GM19372 (cell line): ENCODE data around the gene AGBL1.

Experiments
- ATAC-seq: cut with Tn5 transposase; IDR thresholded peaks from one replicate; pipeline ENCODE4 v1.9.1; 2021; ENCODE audit warnings: mild to moderate bottlenecking, low read depth, moderate library complexity; ENCODE audit not compliant: unreplicated experiment

Gene AGBL1

DNA sequence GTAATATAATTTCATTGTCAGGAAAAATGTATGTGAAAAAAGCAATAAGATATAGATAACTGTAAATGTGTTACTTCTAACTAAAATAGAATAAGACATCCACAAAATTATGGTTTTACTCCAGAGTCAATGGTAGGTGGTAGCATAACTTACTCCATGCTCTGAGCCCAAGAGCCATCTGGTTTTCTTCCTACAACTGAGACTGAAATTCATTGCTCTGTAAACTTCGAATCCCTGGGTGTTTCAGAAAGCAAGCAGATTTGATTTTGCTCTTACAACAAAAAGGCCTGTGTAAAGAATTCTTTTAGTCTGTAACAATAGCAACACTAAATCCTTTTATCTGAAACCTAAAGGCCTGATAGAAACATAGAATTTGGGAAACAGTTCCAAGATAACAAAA lies 805.9 kb downstream of the AGBL1 start:
- no peak for ATAC-seq

DNA sequence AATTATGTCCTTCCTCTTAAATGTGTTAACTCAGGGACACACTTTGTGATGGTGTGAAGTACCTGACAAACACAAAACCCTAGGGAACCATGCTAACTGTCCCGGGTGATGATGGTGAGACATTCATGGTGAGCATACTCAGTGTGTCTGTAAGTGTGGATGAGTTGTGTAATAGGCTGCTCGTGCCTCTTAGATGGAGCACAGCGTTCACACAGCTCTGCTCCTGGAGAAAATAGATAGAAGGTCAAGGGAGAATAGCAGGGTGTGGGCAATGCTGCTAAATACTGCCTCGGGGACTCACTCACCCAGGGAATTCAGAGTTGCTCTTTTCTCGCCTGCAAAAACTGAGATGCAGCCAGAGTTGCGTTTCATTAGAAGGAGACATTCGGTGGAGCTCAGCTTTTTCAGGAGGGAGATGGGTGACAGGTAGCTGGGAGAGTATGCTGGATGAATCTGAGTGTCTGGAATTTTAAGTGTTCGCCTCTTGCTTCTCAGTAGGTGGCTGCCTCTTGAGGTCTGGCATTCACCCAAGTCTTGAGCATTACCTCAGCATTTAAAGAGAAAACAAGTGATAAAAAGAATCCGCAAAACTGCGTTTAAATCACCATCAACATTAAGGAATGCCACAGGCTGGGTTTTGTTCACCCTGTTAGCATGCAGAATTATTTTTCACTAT lies 813.2 kb downstream of the AGBL1 start:
- no peak for ATAC-seq

DNA sequence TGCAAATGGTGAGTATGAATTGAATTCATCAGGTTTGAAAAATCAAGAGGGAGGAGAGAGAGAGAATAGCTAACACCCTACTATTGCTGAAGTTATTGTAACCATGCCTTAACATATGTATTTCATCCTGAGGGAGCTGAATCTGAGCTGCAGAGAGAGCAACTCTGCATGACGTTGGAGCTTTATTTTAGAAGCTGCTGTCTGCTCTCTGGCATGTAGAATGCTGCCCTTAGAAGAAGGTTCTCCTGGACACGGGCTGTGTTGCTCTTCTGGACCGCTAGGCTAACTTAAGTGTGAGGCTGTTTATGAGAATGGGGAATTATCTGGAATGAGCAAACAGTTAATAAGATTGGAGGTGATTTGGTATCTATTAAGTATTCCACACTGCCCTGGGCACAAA lies 814.6 kb downstream of the AGBL1 start:
- ATAC-seq: no peak

DNA sequence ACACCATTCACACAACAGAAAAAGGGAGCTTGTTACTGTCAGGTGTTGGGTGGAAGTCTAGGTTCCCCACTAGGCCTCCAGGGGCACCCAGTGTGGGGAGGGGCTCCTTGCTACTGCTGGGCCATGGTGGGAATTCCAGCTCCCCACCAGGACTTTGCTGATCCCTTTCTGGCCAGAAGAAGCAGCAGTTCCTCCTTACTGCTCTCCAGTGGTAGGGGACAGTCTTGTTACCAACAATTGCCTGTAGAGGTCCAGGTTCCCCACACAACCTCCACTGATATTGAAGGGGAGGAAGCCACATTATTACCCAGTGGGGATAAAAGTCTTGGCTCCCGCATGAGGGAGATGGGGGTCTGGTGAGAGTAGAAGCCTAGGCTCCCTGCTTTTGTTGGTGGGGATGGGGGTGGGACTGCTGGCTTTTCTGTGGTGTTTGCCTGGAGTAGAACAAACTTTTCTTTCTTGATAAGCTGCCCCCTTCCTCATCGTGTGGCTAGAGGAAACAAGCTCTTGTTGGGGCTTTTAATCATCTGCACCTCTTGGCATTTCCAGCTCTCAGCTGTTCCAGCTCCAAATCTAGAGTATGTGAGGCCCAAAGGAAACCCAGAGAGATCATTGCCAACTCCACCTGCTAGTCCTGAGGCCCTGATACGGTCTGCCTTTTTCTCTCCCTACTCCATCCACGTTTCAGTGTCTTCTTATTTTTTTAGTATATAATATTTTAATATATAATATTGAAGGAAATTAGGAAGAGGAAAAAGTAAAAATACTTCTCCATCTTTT lies 824.2 kb downstream of the AGBL1 start:
- ATAC-seq: no peak

DNA sequence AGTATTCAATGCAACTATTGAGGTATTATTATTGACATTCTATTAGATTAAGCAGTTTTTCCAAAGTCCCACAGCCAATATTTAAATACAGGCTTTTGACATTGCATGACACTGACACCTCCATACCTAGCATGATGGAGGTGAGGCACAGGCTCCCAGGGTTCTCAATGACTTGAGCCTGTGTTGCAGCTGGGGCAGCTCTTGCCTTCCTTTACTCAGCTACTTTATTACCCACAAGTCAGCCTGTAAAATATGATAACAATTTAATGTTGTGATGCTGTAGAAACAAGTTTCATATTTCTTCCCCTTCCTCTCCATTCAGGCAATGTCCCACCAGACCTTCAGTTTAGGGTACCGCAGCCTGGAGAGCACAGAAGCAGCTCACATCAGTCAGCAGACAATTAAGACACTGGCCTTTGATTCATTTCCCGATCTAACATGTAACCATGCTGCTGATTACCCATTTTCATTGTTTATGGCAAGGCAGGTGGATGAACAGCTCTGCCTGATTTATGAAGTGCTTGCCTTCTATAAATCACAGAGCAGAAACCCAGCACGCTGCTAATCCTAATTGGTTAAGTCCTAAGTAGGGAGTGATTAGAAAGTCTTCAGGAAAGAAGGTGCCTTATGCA lies 826.1 kb downstream of the AGBL1 start:
- ATAC-seq: no peak

- ATAC-seq: no peak
Measured at GRCh38 chr15:86906376-86906775, 826.7 kb downstream of the AGBL1 start.

GRCh38 chr15:86911022-86911421 lies 831.4 kb downstream of the AGBL1 start:
- no peak for ATAC-seq

GRCh38 chr15:86912661-86913060 lies 833.0 kb downstream of the AGBL1 start:
- ATAC-seq: no peak

DNA sequence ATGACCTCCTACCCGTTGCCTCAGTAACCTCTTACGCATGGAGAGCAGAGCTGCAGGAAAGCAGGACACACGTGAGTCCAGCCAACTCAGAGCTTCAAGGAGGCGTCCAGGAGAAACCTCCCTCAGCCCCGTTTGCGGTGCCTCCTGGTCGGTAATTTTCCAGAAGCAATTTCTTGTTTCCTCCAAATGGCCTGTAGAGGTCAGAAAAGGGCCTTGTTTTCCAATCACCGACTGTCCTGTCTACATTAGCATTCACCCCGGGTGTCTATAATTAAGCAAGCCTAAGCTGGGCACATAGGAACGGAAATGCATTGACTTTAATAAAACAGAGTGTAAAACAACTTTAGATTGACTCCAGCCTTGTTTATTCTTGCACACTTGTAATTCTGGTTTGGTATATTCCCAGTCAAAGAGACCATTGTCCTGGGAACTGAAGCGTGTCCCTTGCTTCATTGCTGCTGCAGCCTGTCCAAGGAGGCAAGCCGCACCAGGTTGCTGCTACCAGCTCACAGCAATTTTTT lies 836.2 kb downstream of the AGBL1 start:
- ATAC-seq: no peak

GRCh38 chr15:86916671-86917360 lies 837.1 kb downstream of the AGBL1 start:
- ATAC-seq: no peak

DNA sequence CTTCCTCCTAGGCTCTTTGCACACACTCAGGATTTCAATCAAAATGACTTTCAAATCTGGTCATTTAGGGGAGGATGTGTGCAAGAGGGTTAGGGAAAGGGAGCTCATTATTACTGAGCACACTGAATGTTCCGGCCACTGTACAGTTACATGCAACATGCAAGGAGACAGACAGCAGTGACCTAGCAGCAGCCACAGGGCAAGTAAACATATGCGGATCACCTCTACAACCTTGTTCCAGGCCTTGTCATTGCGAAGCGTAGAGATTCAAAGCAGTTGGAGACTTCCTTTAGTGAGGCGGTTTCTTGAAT lies 837.6 kb downstream of the AGBL1 start:
- no peak for ATAC-seq

DNA sequence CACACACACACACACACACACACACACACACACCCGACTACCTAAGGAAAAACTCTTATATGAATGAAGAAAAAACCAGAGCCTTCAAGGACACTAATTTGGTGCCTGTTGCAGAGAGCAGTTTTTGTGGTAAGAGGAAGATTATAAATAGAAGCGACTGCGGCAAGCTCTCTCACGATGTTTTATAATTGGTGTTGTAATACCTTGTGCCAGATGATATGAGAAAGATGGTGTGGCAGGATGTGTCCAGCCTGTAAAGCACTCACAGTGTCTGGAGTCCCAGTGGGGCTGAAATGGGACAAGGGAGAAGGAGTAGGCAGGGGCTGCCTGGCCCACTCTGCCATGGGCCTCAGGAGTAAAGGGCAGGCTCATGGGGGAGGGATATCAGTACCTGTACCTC lies 839.9 kb downstream of the AGBL1 start:
- no peak for ATAC-seq

GRCh38 chr15:86929461-86929860 lies 849.8 kb downstream of the AGBL1 start:
- no peak for ATAC-seq

- ATAC-seq: no peak
Measured at GRCh38 chr15:86932456-86932855, 852.8 kb downstream of the AGBL1 start.

DNA sequence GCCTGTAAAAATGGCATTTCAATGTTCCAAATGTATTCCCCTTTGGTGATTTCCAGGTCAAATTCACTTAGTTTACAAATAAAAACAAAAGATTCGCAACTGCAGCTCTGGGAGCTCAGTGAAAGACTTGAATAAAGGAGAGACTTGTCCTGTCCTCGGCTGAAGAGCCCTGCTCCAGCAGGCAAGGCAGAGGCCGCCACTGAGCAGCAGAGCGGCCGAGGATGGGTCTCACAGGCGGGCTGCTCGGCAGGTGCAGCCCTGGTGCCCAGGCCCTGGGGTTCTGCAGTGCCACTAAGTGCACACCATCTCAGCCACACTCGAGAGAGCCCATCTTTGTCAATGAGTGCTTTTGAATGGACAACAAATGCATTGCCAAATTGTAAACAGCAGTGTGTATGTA lies 856.2 kb downstream of the AGBL1 start:
- ATAC-seq: no peak

GRCh38 chr15:86942285-86942684 lies 862.6 kb downstream of the AGBL1 start:
- no peak for ATAC-seq

DNA sequence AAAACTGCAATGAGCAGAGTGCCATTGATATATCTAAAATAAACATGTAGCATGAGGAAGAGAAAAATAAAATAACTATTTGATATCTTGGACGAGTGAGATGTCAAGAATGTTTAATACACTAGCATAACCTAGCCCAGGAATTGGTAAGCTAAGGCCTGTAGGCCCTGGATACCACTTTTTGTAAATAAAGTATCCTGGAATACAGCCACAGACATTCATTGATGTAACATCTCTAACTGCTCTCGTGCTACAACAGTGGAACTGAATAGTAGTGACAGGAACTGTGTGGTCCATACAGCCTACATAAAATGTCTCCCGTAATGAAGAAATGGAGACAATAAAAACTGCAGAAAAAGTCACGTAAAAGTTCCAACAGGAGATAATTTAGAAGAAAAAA lies 869.0 kb downstream of the AGBL1 start:
- no peak for ATAC-seq

GRCh38 chr15:86959254-86959653 lies 879.6 kb downstream of the AGBL1 start:
- ATAC-seq: no peak

- ATAC-seq: no peak
Measured at GRCh38 chr15:86961669-86962068, 882.0 kb downstream of the AGBL1 start.

DNA sequence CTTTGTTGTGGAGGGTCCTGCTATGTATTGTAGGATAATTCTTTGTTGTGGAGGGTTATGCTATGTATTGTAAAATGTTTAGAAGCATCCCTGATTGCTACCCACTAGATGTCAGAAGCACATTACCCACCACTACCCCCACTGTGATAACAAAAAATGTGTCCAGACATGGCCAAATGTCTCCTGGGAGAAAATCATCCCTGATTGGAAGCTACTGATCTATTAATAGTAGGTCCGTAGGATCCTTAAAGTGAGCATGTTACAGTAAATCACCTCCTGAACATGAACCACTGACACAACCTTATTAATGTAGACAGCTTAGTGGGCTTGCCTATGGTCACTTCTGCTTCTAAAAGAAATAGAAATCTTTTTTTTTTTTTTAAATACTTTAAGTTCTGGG lies 884.6 kb downstream of the AGBL1 start:
- ATAC-seq: no peak

- ATAC-seq: no peak
Measured at GRCh38 chr15:86968244-86968643, 888.6 kb downstream of the AGBL1 start.
